HepG2 (cell line): ENCODE data around the gene GFRA4. TPM values are rescaled to one million over a fixed set of nuclear protein-coding genes. Genes with fewer than 3 reads are reported as not detected.
A peak's percentile ranks its signal among the peaks of the same experiment; 100 is the strongest.

ENCODE experiments used
- BCLAF1 ChIP-seq: fragments of 450-650 bp; IDR thresholded peaks from 2 replicates; pipeline ENCODE4 v1.6.1; 2017; ENCODE audit warnings: mild to moderate bottlenecking
- CENPT ChIP-seq: sonication (generic); formaldehyde crosslinking; IDR thresholded peaks from 2 replicates; pipeline ENCODE4 v1.8.0; 2022; ENCODE audit warnings: low read depth, mild to moderate bottlenecking, moderate library complexity, missing genetic modification reagents
- E2F1 ChIP-seq: sonication (generic); formaldehyde crosslinking; IDR thresholded peaks from 2 replicates; pipeline ENCODE4 v1.5.0; 2020; ENCODE audit warnings: missing genetic modification reagents
- FLYWCH1 ChIP-seq: sonication (generic); formaldehyde crosslinking; IDR thresholded peaks from 2 replicates; pipeline ENCODE4 v1.8.1; 2023; ENCODE audit warnings: mild to moderate bottlenecking, missing genetic modification reagents
- GPN1 ChIP-seq: sonication (generic); formaldehyde crosslinking; IDR thresholded peaks from 2 replicates; pipeline ENCODE4 v1.5.1; 2020; ENCODE audit warnings: missing genetic modification reagents, borderline replicate concordance
- HMG20A ChIP-seq: IDR thresholded peaks from 2 replicates; pipeline ENCODE4 v1.6.1; 2016; ENCODE audit warnings: borderline replicate concordance
- IKZF5 ChIP-seq: IDR thresholded peaks from 2 replicates; pipeline ENCODE4 v1.6.1; 2018; ENCODE audit warnings: missing genetic modification reagents, mild to moderate bottlenecking, missing compliant biosample characterization
- KLF15 ChIP-seq: sonication (generic); formaldehyde crosslinking; IDR thresholded peaks from 2 replicates; pipeline ENCODE4 v1.8.1; 2023; ENCODE audit warnings: borderline replicate concordance, mild to moderate bottlenecking, inconsistent platforms, missing genetic modification reagents, mixed read lengths
- MAFF ChIP-seq: IDR thresholded peaks from 2 replicates; pipeline ENCODE4 v1.6.1; 2011; ENCODE audit warnings: low read depth, low read length, improper control_type of control experiment
- MAX ChIP-seq: IDR thresholded peaks from 2 replicates; pipeline ENCODE4 v1.6.1; 2012; ENCODE audit warnings: inconsistent platforms
- MED8 ChIP-seq: sonication (generic); formaldehyde crosslinking; IDR thresholded peaks from 2 replicates; pipeline ENCODE4 v1.8.1; 2023; ENCODE audit warnings: mild to moderate bottlenecking, missing genetic modification reagents; ENCODE audit not compliant: insufficient replicate concordance
- PCBP2 ChIP-seq: fragments of 200-400 bp; formaldehyde crosslinking; optimal IDR thresholded peaks from 2 replicates; pipeline ENCODE3; 2018; ENCODE audit warnings: low read length, low read depth; ENCODE audit not compliant: poor library complexity, severe bottlenecking
- POGZ ChIP-seq: sonication (generic); formaldehyde crosslinking; IDR thresholded peaks from 2 replicates; pipeline ENCODE4 v1.4.0; 2020; ENCODE audit warnings: mild to moderate bottlenecking, missing genetic modification reagents
- SALL2 ChIP-seq: sonication (generic); formaldehyde crosslinking; IDR thresholded peaks from 2 replicates; pipeline ENCODE4 v1.8.1; 2023; ENCODE audit warnings: mild to moderate bottlenecking, missing genetic modification reagents, inconsistent platforms
- SATB2 ChIP-seq: sonication (generic); formaldehyde crosslinking; IDR thresholded peaks from 2 replicates; pipeline ENCODE4 v1.5.0; 2020; ENCODE audit warnings: missing genetic modification reagents
- SIX1 ChIP-seq: sonication (generic); formaldehyde crosslinking; IDR thresholded peaks from 2 replicates; pipeline ENCODE4 v1.4.0; 2020; ENCODE audit warnings: missing genetic modification reagents, borderline replicate concordance
- SP140L ChIP-seq: sonication (generic); formaldehyde crosslinking; IDR thresholded peaks from 2 replicates; pipeline ENCODE4 v1.4.0; 2020; ENCODE audit warnings: missing genetic modification reagents, borderline replicate concordance
- TMF1 ChIP-seq: sonication (generic); formaldehyde crosslinking; IDR thresholded peaks from 2 replicates; pipeline ENCODE4 v1.8.1; 2022; ENCODE audit warnings: low read depth, missing genetic modification reagents
- ZBTB20 ChIP-seq: sonication (generic); formaldehyde crosslinking; IDR thresholded peaks from 2 replicates; pipeline ENCODE4 v1.8.1; 2023; ENCODE audit warnings: missing genetic modification reagents, low read depth, mild to moderate bottlenecking, borderline replicate concordance
- ZC3H13 ChIP-seq: sonication (generic); formaldehyde crosslinking; IDR thresholded peaks from 2 replicates; pipeline ENCODE4 v1.8.1; 2023; ENCODE audit warnings: mild to moderate bottlenecking, missing genetic modification reagents, moderate library complexity
- ZFP41 ChIP-seq: sonication (generic); formaldehyde crosslinking; IDR thresholded peaks from 2 replicates; pipeline ENCODE4 v1.4.0; 2020; ENCODE audit warnings: mild to moderate bottlenecking, missing genetic modification reagents, borderline replicate concordance
- ZFY ChIP-seq: sonication (generic); formaldehyde crosslinking; IDR thresholded peaks from 2 replicates; pipeline ENCODE4 v1.4.0; 2020; ENCODE audit warnings: missing genetic modification reagents
- ZMAT3 ChIP-seq: sonication (generic); formaldehyde crosslinking; conservative IDR thresholded peaks from 2 replicates; pipeline ENCODE4 v1.7.0; 2021; ENCODE audit warnings: missing genetic modification reagents
- ZNF101 ChIP-seq: sonication (generic); formaldehyde crosslinking; IDR thresholded peaks from 2 replicates; pipeline ENCODE4 v1.4.0; 2020; ENCODE audit warnings: mild to moderate bottlenecking, low read depth, missing genetic modification reagents, borderline replicate concordance
- ZNF615 ChIP-seq: sonication (generic); formaldehyde crosslinking; IDR thresholded peaks from 2 replicates; pipeline ENCODE4 v1.5.0; 2020; ENCODE audit warnings: mild to moderate bottlenecking, missing genetic modification reagents, borderline replicate concordance
- ZSCAN31 ChIP-seq: sonication (generic); formaldehyde crosslinking; IDR thresholded peaks from 2 replicates; pipeline ENCODE4 v1.5.0; 2020; ENCODE audit warnings: low read depth, mild to moderate bottlenecking, missing genetic modification reagents
- polyA plus RNA-seq, 8 experiments: library from polyadenylated mRNA; depleted of rRNA in 3 of 8; stranded (reverse) in 7 of 8; unstranded in 1 of 8; fragments of >200 nt; fragmentation: Illumina TruSeq in 4 of 8; extraction: Trizol in 4 of 8; gene quantifications; 2 replicates each; pipeline versions ENCODE4 v1.2.1 to v1.2.3, GENCODE V29; 2011 to 2016; ENCODE audit warnings: low read depth in 4 of 8, missing spikeins in 1 of 8, mixed read lengths in 1 of 8; ENCODE audit not compliant: insufficient read depth in 1 of 8
- total RNA-seq, 5 experiments: library from RNA; depleted of rRNA; stranded (reverse); fragments of >200 nt; fragmentation: Illumina TruSeq; extraction: Trizol; gene quantifications; 2 replicates each; pipeline ENCODE4 v1.2.3, GENCODE V29; 2016; ENCODE audit warnings: low read depth in 1 of 5

The GFRA4 gene
- total and polyA plus RNA-seq, 2 of the 13 experiments (the other 11 are each of a cell fraction or from before 2014, with no cell fraction given), result not detected

DNA sequence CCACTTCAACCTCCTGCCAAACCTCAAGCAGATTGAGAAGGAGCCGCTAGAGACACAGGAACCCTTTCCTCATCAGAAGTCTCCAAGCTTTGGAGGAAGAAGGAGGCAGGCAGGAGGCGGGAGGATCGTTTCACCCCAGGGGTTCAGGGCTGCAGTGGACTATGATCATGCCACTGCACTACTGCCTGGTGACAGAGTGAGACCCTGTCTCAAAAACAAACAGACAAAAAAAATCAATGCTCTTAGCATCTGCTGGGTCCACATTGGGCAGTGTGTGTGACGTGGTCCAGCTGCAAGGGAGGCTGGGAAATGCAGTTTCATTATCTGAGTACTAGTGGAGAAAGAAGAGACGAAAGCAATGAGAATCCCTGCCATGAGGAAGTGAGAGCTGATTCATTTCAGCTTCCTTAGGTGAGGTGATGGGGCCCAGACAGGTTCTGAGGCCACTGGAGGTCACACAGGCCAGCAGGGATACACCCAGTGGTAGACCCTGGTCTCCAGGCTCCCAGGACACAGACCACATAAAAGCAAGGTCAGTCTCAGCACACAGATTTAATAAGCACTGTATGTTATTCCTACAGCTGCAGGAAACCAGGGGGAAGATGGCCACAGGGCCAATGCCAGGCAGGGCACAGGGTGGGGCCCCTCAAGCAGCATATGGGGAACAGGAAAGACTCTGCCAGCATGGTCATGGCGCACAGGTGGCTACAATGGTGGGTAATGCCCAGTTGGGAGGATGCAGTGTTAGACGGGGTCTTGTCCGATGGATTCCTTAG lies 4.3 kb downstream of the GFRA4 start (continued):
- no peak for TF ChIP-seq IKZF5 (CRISPR knock-in tag)
- no peak for TF ChIP-seq ZNF615 (CRISPR knock-in tag)
- TF ChIP-seq MAFF, result no peak
- no peak for TF ChIP-seq ZC3H13 (CRISPR knock-in tag)
- no peak for TF ChIP-seq MED8
- TF ChIP-seq KLF15 (CRISPR knock-in tag), result no peak
- no peak for TF ChIP-seq SIX1 (CRISPR knock-in tag)
- TF ChIP-seq ZNF101 (CRISPR knock-in tag), result no peak
- peak; percentile 62; the same call in 1 of the 2 replicates for TF ChIP-seq ZFY (CRISPR knock-in tag)
- TF ChIP-seq SALL2, result no peak
- no peak for TF ChIP-seq GPN1 (CRISPR knock-in tag)
- no peak for TF ChIP-seq ZMAT3 (CRISPR knock-in tag)
- TF ChIP-seq ZFP41 (CRISPR knock-in tag), result 0 out of 2 replicates have a peak, but pooled peaks have one; percentile 16
- 0 out of 2 replicates have a peak, but pooled peaks have one; percentile 15 for TF ChIP-seq FLYWCH1 (CRISPR knock-in tag)
- no peak for TF ChIP-seq HMG20A
- no peak for TF ChIP-seq E2F1 (CRISPR knock-in tag)
- TF ChIP-seq PCBP2, result no peak
- no peak for TF ChIP-seq CENPT (CRISPR knock-in tag)
- no peak for TF ChIP-seq TMF1 (CRISPR knock-in tag)
- no peak for TF ChIP-seq ZBTB20 (CRISPR knock-in tag)
- TF ChIP-seq SP140L (CRISPR knock-in tag), result no peak
- peak; percentile 31; the same call in 1 of the 2 replicates for TF ChIP-seq POGZ (CRISPR knock-in tag)
- TF ChIP-seq ZSCAN31, result peak; percentile 39; the same call in 1 of the 2 replicates
- TF ChIP-seq MAX, result peak; percentile 54; the same call in 1 of the 2 replicates
- no peak for TF ChIP-seq SATB2 (CRISPR knock-in tag)
- TF ChIP-seq BCLAF1, result no peak
